HFF-Myc (cell line): ENCODE results near the gene STAT2.

Experiments
- DNase-seq: peaks from one replicate; pipeline ENCODE4 v3.0.0-alpha.2; 2011; ENCODE audit warnings: low read depth; ENCODE audit errors: extremely low read depth
- H3K4me3 ChIP-seq: replicated peaks from 2 replicates; pipeline ENCODE4 v1.5.1; 2011; ENCODE audit warnings: low read depth, mild to moderate bottlenecking, control low read depth, low read length
- CTCF ChIP-seq: IDR thresholded peaks from 2 replicates; pipeline ENCODE4 v1.5.1; 2012; ENCODE audit warnings: mild to moderate bottlenecking, low read depth, low read length, control low read depth; ENCODE audit errors: missing control alignments

STAT2 gene

GRCh38 chr12:56333679-56334489 is 26.0 kb downstream of the STAT2 start, which contains the start of gene PAN2:
TSS of gene PAN2 (minus strand) at chr12:56334000. CDS start at chr12:56333094, 906 bp downstream.
- peak; percentile 69 for TF ChIP-seq CTCF
- peak; percentile 87 for DNase-seq
- peak within 1 kb of the TSS; percentile 59 for H3K4me3 ChIP-seq

GRCh38 chr12:56333197-56333678 is 26.7 kb downstream of the STAT2 start:
- TF ChIP-seq CTCF = no peak
- DNase-seq = no peak
- peak overlapping the region; percentile 59 for H3K4me3 ChIP-seq

GRCh38 chr12:56332512-56333196 is 27.3 kb downstream of the STAT2 start:
- no peak for TF ChIP-seq CTCF
- peak overlapping the region; percentile 59 for H3K4me3 ChIP-seq
- DNase-seq = no peak

- no peak for TF ChIP-seq CTCF
- no peak overlapping the region for H3K4me3 ChIP-seq
- DNase-seq = no peak
Measured at GRCh38 chr12:56330936-56331490, 28.9 kb downstream of the STAT2 start.

- no peak overlapping the region for H3K4me3 ChIP-seq
- TF ChIP-seq CTCF = no peak
- no peak for DNase-seq
Measured at GRCh38 chr12:56326533-56326932, 33.4 kb downstream of the STAT2 start.

- no peak for DNase-seq
- TF ChIP-seq CTCF = no peak
- H3K4me3 ChIP-seq = no peak overlapping the region
Measured at GRCh38 chr12:56326126-56326525, 33.8 kb downstream of the STAT2 start.
